H1 (cell line): Measurements from ENCODE around the gene CCNL2. TPM values are rescaled to one million over a fixed set of nuclear protein-coding genes. Genes with fewer than 3 reads are reported as not detected.

ENCODE experiments used
- CTCF ChIA-PET: fragments of 300-600 bp; sonication (Branson Sonifier 250); formaldehyde crosslinking; loops from one replicate; lab custom pipeline; 2021; ENCODE audit not compliant: partially characterized antibody; lab: Charles Lee
- POLR2A ChIA-PET: fragments of 300-600 bp; sonication (Branson Sonifier 250); formaldehyde crosslinking; loops from one replicate; lab custom pipeline; 2021; ENCODE audit warnings: inconsistent platforms; ENCODE audit not compliant: partially characterized antibody; lab: Charles Lee
- DNase-seq, 2 experiments: peaks; one replicate each; pipeline versions ENCODE4 v3.0.0 to v3.0.0-alpha.2; 2010 to 2022; ENCODE audit warnings: low spot score in 2 of 2, low read depth in 1 of 2, mixed read lengths in 1 of 2
- FAIRE-seq: peaks from 2 replicates; lab custom pipeline; 2011; peaks lifted over from hg19 to GRCh38; lab: Jason Lieb, UNC
- H2AFZ ChIP-seq: 2 replicates; pipeline ENCODE4 v1.8.1; 2012; ENCODE audit warnings: low read length, inconsistent platforms
- H2AK5ac ChIP-seq: 2 replicates; pipeline ENCODE4 v1.6.1; 2013; ENCODE audit warnings: low read depth, low read length
- H2BK120ac ChIP-seq: replicated peaks from 2 replicates; pipeline ENCODE3; 2013; ENCODE audit warnings: low read depth, low read length, inconsistent platforms
- H2BK12ac ChIP-seq: 2 replicates; pipeline ENCODE4 v1.6.1; 2013; ENCODE audit warnings: low read depth, low read length
- H2BK15ac ChIP-seq: 2 replicates; pipeline ENCODE4 v1.6.1; 2013; ENCODE audit warnings: low read length
- H2BK20ac ChIP-seq: 2 replicates; pipeline ENCODE4 v1.6.1; 2013; ENCODE audit warnings: low read length
- H2BK5ac ChIP-seq: 2 replicates; pipeline ENCODE4 v1.6.1; 2013; ENCODE audit warnings: low read depth, low read length
- H3K14ac ChIP-seq: 2 replicates; pipeline ENCODE4 v1.6.1; 2013; ENCODE audit warnings: inconsistent platforms; ENCODE audit not compliant: insufficient read length
- H3K18ac ChIP-seq: 2 replicates; pipeline ENCODE4 v1.6.1; 2013; ENCODE audit warnings: low read length; ENCODE audit errors: extremely low read depth
- H3K23ac ChIP-seq: 2 replicates; pipeline ENCODE4 v1.6.1; 2013; ENCODE audit warnings: inconsistent platforms; ENCODE audit not compliant: insufficient read length
- H3K23me2 ChIP-seq: 2 replicates; pipeline ENCODE4 v1.6.1; 2013; ENCODE audit warnings: low read depth, low read length
- H3K27ac ChIP-seq: 2 replicates; pipeline ENCODE4 v1.6.1; 2011; ENCODE audit warnings: low read depth, low read length, inconsistent platforms
- H3K27me3 ChIP-seq, 4 experiments: replicated peaks in 1 of 4; 1 replicate in 1 of 4; 2 replicates in 3 of 4; pipeline versions ENCODE4 v1.6.1 to v1.8.1; 2011 to 2013; ENCODE audit warnings: low read length in 3 of 4, mild to moderate bottlenecking in 3 of 4, inconsistent platforms in 2 of 4, mixed read lengths in 2 of 4, moderate library complexity in 1 of 4; ENCODE audit not compliant: control insufficient read depth in 3 of 4, insufficient read depth in 3 of 4; ENCODE audit errors: extremely low read depth in 1 of 4
- H3K36me3 ChIP-seq, 4 experiments: 2 replicates each; pipeline versions ENCODE4 v1.6.1 to v1.8.1; 2011 to 2013; ENCODE audit warnings: mild to moderate bottlenecking in 4 of 4, low read length in 3 of 4, moderate library complexity in 2 of 4, control low read depth in 1 of 4, inconsistent platforms in 1 of 4; ENCODE audit not compliant: insufficient read depth in 4 of 4, control insufficient read depth in 2 of 4
- H3K4ac ChIP-seq: replicated peaks from 2 replicates; pipeline ENCODE3; 2013; ENCODE audit warnings: low read length, low read depth, mixed read lengths, inconsistent platforms; ENCODE audit not compliant: insufficient read length
- H3K4me1 ChIP-seq, 4 experiments: replicated peaks in 1 of 4; 1 replicate in 1 of 4; 2 replicates in 3 of 4; pipeline versions ENCODE4 v1.6.1 to v1.8.1; 2011 to 2013; ENCODE audit warnings: low read length in 3 of 4, inconsistent platforms in 2 of 4, mixed read lengths in 1 of 4; ENCODE audit not compliant: insufficient read depth in 4 of 4, control insufficient read depth in 3 of 4
- H3K4me2 ChIP-seq, 2 experiments: 2 replicates each; pipeline versions ENCODE4 v1.6.1 to v1.8.1; 2011 to 2013; ENCODE audit warnings: low read depth in 2 of 2, low read length in 2 of 2, control low read depth in 1 of 2, inconsistent platforms in 1 of 2, mild to moderate bottlenecking in 1 of 2; ENCODE audit not compliant: insufficient read depth in 1 of 2
- H3K4me3 ChIP-seq, 4 experiments: fragments of 200-600, 300-600 bp in 1 of 4; sonication (generic), shearing (Covaris generic), sonication (Bioruptor Twin) in 1 of 4; 2 replicates each; pipeline versions ENCODE4 v1.5.1 to v1.8.1; 2011 to 2016; ENCODE audit warnings: low read length in 4 of 4, low read depth in 3 of 4, control low read depth in 2 of 4, inconsistent platforms in 2 of 4, mild to moderate bottlenecking in 2 of 4, mixed read lengths in 1 of 4, moderate library complexity in 1 of 4; ENCODE audit not compliant: insufficient read depth in 2 of 4; ENCODE audit errors: extremely low read depth in 1 of 4
- H3K56ac ChIP-seq: replicated peaks from 2 replicates; pipeline ENCODE3; 2013; ENCODE audit warnings: low read depth, mild to moderate bottlenecking, mixed read lengths, low read length, inconsistent platforms; ENCODE audit not compliant: insufficient read length
- H3K79me1 ChIP-seq: 2 replicates; pipeline ENCODE4 v1.6.1; 2013; ENCODE audit warnings: low read depth, low read length, control low read depth
- H3K79me2 ChIP-seq, 2 experiments: 2 replicates each; pipeline versions ENCODE4 v1.6.1 to v1.8.1; 2012 to 2013; ENCODE audit warnings: low read length in 2 of 2, mild to moderate bottlenecking in 2 of 2, inconsistent platforms in 1 of 2; ENCODE audit not compliant: insufficient read depth in 2 of 2, control insufficient read depth in 1 of 2
- H3K9ac ChIP-seq, 4 experiments: replicated peaks in 1 of 4; 1 replicate in 1 of 4; 2 replicates in 3 of 4; pipeline versions ENCODE4 v1.6.1 to v1.8.1; 2011 to 2013; ENCODE audit warnings: low read depth in 3 of 4, low read length in 3 of 4, control low read depth in 2 of 4, mild to moderate bottlenecking in 2 of 4, moderate library complexity in 2 of 4, inconsistent platforms in 1 of 4; ENCODE audit errors: extremely low read depth in 1 of 4
- H3K9me3 ChIP-seq, 2 experiments: 2 replicates each; pipeline versions ENCODE4 v1.6.1 to v1.8.1; 2012 to 2013; ENCODE audit warnings: mild to moderate bottlenecking in 2 of 2, moderate library complexity in 2 of 2, control low read depth in 1 of 2, inconsistent platforms in 1 of 2, low read depth in 1 of 2, low read length in 1 of 2, mixed read lengths in 1 of 2; ENCODE audit not compliant: insufficient read depth in 2 of 2
- H4K20me1 ChIP-seq, 2 experiments: replicated peaks in 1 of 2; 2 replicates each; pipeline versions ENCODE3 to v1.8.1; 2011 to 2013; ENCODE audit warnings: inconsistent platforms in 2 of 2, low read length in 2 of 2, mild to moderate bottlenecking in 1 of 2; ENCODE audit not compliant: insufficient read depth in 2 of 2, control insufficient read depth in 1 of 2
- H4K5ac ChIP-seq: 2 replicates; pipeline ENCODE4 v1.6.1; 2013; ENCODE audit warnings: low read length, low read depth, mixed read lengths, inconsistent platforms; ENCODE audit not compliant: insufficient read length
- H4K8ac ChIP-seq: 2 replicates; pipeline ENCODE4 v1.8.0; 2013; ENCODE audit warnings: mild to moderate bottlenecking, moderate library complexity, low read length, inconsistent platforms; ENCODE audit not compliant: insufficient read depth; ENCODE audit errors: extremely low read depth
- H4K91ac ChIP-seq: replicated peaks from 2 replicates; pipeline ENCODE3; 2013; ENCODE audit warnings: low read length, mixed read lengths, inconsistent platforms; ENCODE audit not compliant: insufficient read length
- BRCA1 ChIP-seq: IDR thresholded peaks from 2 replicates; pipeline ENCODE4 v1.6.1; 2012; ENCODE audit warnings: low read depth, low read length, improper control_type of control experiment
- EP300 ChIP-seq, 2 experiments: IDR thresholded peaks; 1 replicate in 1 of 2; 2 replicates in 1 of 2; pipeline ENCODE4 v1.6.1; 2011 to 2012; ENCODE audit warnings: low read depth in 2 of 2, low read length in 2 of 2, mild to moderate bottlenecking in 2 of 2, borderline replicate concordance in 1 of 2, inconsistent platforms in 1 of 2, moderate library complexity in 1 of 2
- JUND ChIP-seq: IDR thresholded peaks from 2 replicates; pipeline ENCODE4 v1.6.1; 2011; ENCODE audit warnings: mild to moderate bottlenecking, improper control_type of control experiment, low read length
- SAP30 ChIP-seq: fragments of 300-600 bp; sonication (generic); IDR thresholded peaks from 2 replicates; pipeline ENCODE4 v1.7.1; 2012; ENCODE audit warnings: low read length, moderate library complexity, mild to moderate bottlenecking, inconsistent platforms; ENCODE audit not compliant: insufficient read depth, insufficient replicate concordance
- SRF ChIP-seq: IDR thresholded peaks from 2 replicates; pipeline ENCODE4 v1.6.1; 2011; ENCODE audit warnings: mild to moderate bottlenecking, low read depth, low read length, moderate library complexity
- TBP ChIP-seq: IDR thresholded peaks from 2 replicates; pipeline ENCODE4 v1.6.1; 2011; ENCODE audit warnings: low read depth, low read length, improper control_type of control experiment
- TCF12 ChIP-seq: IDR thresholded peaks from 2 replicates; pipeline ENCODE4 v1.6.1; 2011; ENCODE audit warnings: low read depth, mild to moderate bottlenecking, low read length
- WGBS, 2 experiments: shearing (Covaris generic) in 1 of 2; methylation state at CpG; one replicate each; pipeline versions ENCODE4 v1.1.6 to v1.1.7; 2013 to 2015; ENCODE audit warnings: low lambda C conversion rate in 2 of 2, mixed read lengths in 2 of 2, inconsistent platforms in 1 of 2, low coverage in 1 of 2, missing lambda C conversion rate in 1 of 2; ENCODE audit not compliant: insufficient replicate concordance in 2 of 2, insufficient coverage in 1 of 2, insufficient read length in 1 of 2; ENCODE audit errors: extremely low coverage in 1 of 2, missing lambda C conversion rate in 1 of 2; 5-methylcytosine and 5-hydroxymethylcytosine counted together
- polyA plus RNA-seq, 7 experiments: library from polyadenylated mRNA; depleted of rRNA in 3 of 7; stranded (reverse) in 5 of 7; unstranded in 2 of 7; fragments of >200 nt in 5 of 7; fragments of 200-250 nt in 2 of 7; gene quantifications; 1 replicate in 5 of 7; 2 replicates in 1 of 7; 4 replicates in 1 of 7; pipeline versions ENCODE4 v1.2.1 to v1.2.3, GENCODE V29; 2011 to 2013; ENCODE audit warnings: missing spikeins in 2 of 7, mixed read lengths in 2 of 7
- total RNA-seq: library from RNA; stranded (reverse); fragmentation: NEBNext Ultra II Directional; extraction: Animal tissue kit (Norgen Biotek cat#: 25700); gene quantifications from 2 replicates; pipeline ENCODE4 v1.2.1, GENCODE V29; 2021
- TF ChIP-seq, protein P1 (sequence below): IDR thresholded peaks from 2 replicates; pipeline ENCODE4 v1.6.1; 2011; ENCODE audit warnings: low read length, improper control_type of control experiment

Gene CCNL2
- total and polyA plus RNA-seq, 2 of the 8 experiments (the other 6 are each of a cell fraction or from before 2014, with no cell fraction given) = 79.8 to 120 TPM

DNA sequence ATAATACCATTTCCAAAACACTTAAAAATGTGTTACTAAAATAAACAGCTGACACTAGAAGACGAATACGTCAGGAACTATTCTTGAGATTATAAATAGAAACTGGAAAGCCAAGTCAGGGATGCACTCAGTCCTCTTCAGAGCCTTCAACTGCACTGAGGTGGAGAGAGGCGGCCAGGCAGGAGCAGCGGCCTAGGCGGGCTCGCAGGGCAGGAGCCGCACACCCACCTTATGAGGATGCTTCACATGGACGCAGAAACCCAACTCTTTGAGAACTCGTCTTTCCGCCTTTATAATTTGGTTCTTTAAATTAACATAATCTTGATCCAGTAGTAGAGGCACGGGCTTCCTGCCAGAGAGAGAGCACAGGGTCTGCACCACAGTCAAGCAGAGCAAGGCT lies 4.0 kb downstream of the CCNL2 start:
- TF ChIP-seq SRF (no peak), JUND (no peak), TCF12 (no peak), SAP30 (no peak), TBP (no peak), EP300 (IDR thresholded peaks at IDR 0.05; ENCODE audit: borderline replicate concordance in 1 of 2, low read depth in 2 of 2, low read length in 2 of 2) (no peak), BRCA1 (no peak)
- TF ChIP-seq, protein P1, sequence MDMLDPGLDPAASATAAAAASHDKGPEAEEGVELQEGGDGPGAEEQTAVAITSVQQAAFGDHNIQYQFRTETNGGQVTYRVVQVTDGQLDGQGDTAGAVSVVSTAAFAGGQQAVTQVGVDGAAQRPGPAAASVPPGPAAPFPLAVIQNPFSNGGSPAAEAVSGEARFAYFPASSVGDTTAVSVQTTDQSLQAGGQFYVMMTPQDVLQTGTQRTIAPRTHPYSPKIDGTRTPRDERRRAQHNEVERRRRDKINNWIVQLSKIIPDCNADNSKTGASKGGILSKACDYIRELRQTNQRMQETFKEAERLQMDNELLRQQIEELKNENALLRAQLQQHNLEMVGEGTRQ = no peak
- Histone ChIP-seq H3K14ac (no peak overlapping the region), H3K9ac (no peak overlapping the region), H2BK12ac (no peak overlapping the region), H3K23me2 (peaks cover 13% of the 10 kb centered on the region), H2AK5ac (no peak overlapping the region), H3K27ac (no peak overlapping the region), H4K20me1 (peaks cover 6 to 17% of the 10 kb centered on the region in 2 experiments), H2BK20ac (no peak overlapping the region), H3K9me3 (no peaks in the 10 kb centered on the region), H3K4ac (no peak overlapping the region), H4K8ac (no peak overlapping the region), H3K27me3 (no peaks in the 10 kb centered on the region), H3K79me2 (peaks cover 6 to 42% of the 10 kb centered on the region in 2 experiments; a peak in 3 of 4 replicates), H4K91ac (no peak overlapping the region), H3K56ac (no peak overlapping the region), H3K23ac (no peak overlapping the region), H3K4me3 (no peak overlapping the region), H3K36me3 (peaks cover 44 to 72% (median 57%) of the 10 kb centered on the region in 4 experiments), H2BK15ac (no peak overlapping the region), H3K4me2 (no peak overlapping the region), H2BK120ac (no peak overlapping the region), H3K4me1 (peaks cover 0 to 9% (median 7%) of the 10 kb centered on the region in 4 experiments; a peak in 6 of 7 replicates), H3K79me1 (peaks cover 13% of the 10 kb centered on the region), H2BK5ac (no peak overlapping the region), H3K18ac (no peak overlapping the region), H4K5ac (no peak overlapping the region), H2AFZ (no peak overlapping the region)
- FAIRE-seq (no peak), DNase-seq (no peak)
- ChIA-PET CTCF (interaction anchor here (0.6 to 2.9 kb wide), 4 partner anchors 9 to 123 kb away, joined by 3 to 7 read pairs (median 4); no protein-coding TSS in a partner anchor), POLR2A (interaction anchor here (0.7 to 33.4 kb wide), 7 partner anchors 1 to 284 kb away, joined by 3 to 719 read pairs (median 3); partner anchors contain the start of genes ANKRD65, AURKAIP1, CCNL2 and MRPL20)
- WGBS, 2 experiments = 98% methylated on average over 11 of the region's 11 CpGs; no CpG with 5 or more reads in 1 of the 2 experiments
